Activated B cell treated with CpG ODN at 0.5 μM for 24 hours (primary cell): ENCODE results near the gene FARP1. TPM values are rescaled to one million over a fixed set of nuclear protein-coding genes. Genes with fewer than 3 reads are reported as not detected.

Source experiments
- ATAC-seq: fragments of 200-7000 bp; cut with Tn5 transposase; one replicate; pipeline ENCODE4 v1.10.0; 2021; ENCODE audit warnings: low read depth, mild to moderate bottlenecking, moderate library complexity
- CTCF ChIA-PET: fragments of 350-600 bp; sonication (Branson Sonifier 250); formaldehyde crosslinking; loops from one replicate; lab custom pipeline; 2021; ENCODE audit warnings: antibody characterized with exemption; lab: Charles Lee
- POLR2A ChIA-PET: fragments of 350-600 bp; sonication (Branson Sonifier 250); formaldehyde crosslinking; loops from one replicate; lab custom pipeline; 2021; ENCODE audit warnings: antibody characterized with exemption; lab: Charles Lee
- DNase-seq: peaks from one replicate; pipeline ENCODE4 v3.0.0; 2022
- H3K27ac Mint-ChIP-seq: one replicate; pipeline ENCODE4 v1.8.0; 2020; ENCODE audit warnings: mixed read lengths
- H3K27me3 Mint-ChIP-seq: one replicate; pipeline ENCODE4 v1.8.0; 2021; ENCODE audit warnings: mixed read lengths
- H3K36me3 Mint-ChIP-seq: one replicate; pipeline ENCODE4 v1.8.0; 2021; ENCODE audit warnings: low read depth, mixed read lengths
- H3K4me1 Mint-ChIP-seq: one replicate; pipeline ENCODE4 v1.8.0; 2021; ENCODE audit warnings: mixed read lengths
- H3K4me3 Mint-ChIP-seq: one replicate; pipeline ENCODE4 v1.8.0; 2020; ENCODE audit warnings: mild to moderate bottlenecking, mixed read lengths
- H3K9me3 Mint-ChIP-seq: one replicate; pipeline ENCODE4 v1.8.0; 2020; ENCODE audit warnings: mixed read lengths
- CTCF ChIP-seq: fragments of 200-600 bp; IDR thresholded peaks from one replicate; pipeline ENCODE4 v1.8.0; 2022; ENCODE audit warnings: antibody characterized with exemption, mild to moderate bottlenecking
- intact Hi-C: fragments of 100-400 bp; cut with micrococcal nuclease; formaldehyde crosslinking; loops from one replicate; pipeline ENCODE4 v1.15.1; 2024
- total RNA-seq: library from RNA; stranded (reverse); gene quantifications from 2 replicates; pipeline ENCODE4 v1.2.3, GENCODE V29; 2022

Gene FARP1
- total RNA-seq, 1 donor from 2014 or later, result 2.1 TPM

GRCh38 chr13:98460516-98460915 lies 317.6 kb downstream of the FARP1 start:
- no peak for DNase-seq
- ATAC-seq, result no peak
- Mint-ChIP-seq H3K27ac (no peak overlapping the region), H3K9me3 (no peaks in the 10 kb centered on the region), H3K4me3 (no peak overlapping the region), H3K36me3 (peaks cover 86% of the 10 kb centered on the region), H3K27me3 (no peaks in the 10 kb centered on the region), H3K4me1 (no peaks in the 10 kb centered on the region)
- intact Hi-C loops, result no loop called here
- ChIA-PET CTCF (no interaction called here), POLR2A (no interaction called here)
- TF ChIP-seq CTCF, result no peak

- POLR2A ChIA-PET, result interaction anchor here (0.6 kb wide), 1 partner anchor 48 kb away, joined by 3 read pairs; no protein-coding TSS in a partner anchor
- Mint-ChIP-seq H3K4me3 (no peak overlapping the region), H3K27me3 (no peaks in the 10 kb centered on the region), H3K9me3 (no peaks in the 10 kb centered on the region), H3K4me1 (no peaks in the 10 kb centered on the region), H3K27ac (no peak overlapping the region), H3K36me3 (peaks cover 86% of the 10 kb centered on the region)
- no peak for TF ChIP-seq CTCF
- CTCF ChIA-PET, result interaction anchor here (1.3 kb wide), 1 partner anchor 16 kb away, joined by 5 read pairs; no protein-coding TSS in a partner anchor
- ATAC-seq, result no peak
- intact Hi-C loops, result no loop called here
- no peak for DNase-seq
Observed at GRCh38 chr13:98461486-98462240, 318.8 kb downstream of the FARP1 start.

- H3K9me3 Mint-ChIP-seq, result no peaks in the 10 kb centered on the region
- H3K4me3 Mint-ChIP-seq, result no peak overlapping the region
- no peak for ATAC-seq
- no peak for DNase-seq
- H3K36me3 Mint-ChIP-seq, result peaks cover 84% of the 10 kb centered on the region
- intact Hi-C loops, result no loop called here
- H3K27ac Mint-ChIP-seq, result no peak overlapping the region
- CTCF ChIA-PET, result interaction anchor here (1.3 kb wide), 1 partner anchor 17 kb away, joined by 5 read pairs; no protein-coding TSS in a partner anchor
- POLR2A ChIA-PET, result no interaction called here
- no peaks in the 10 kb centered on the region for H3K4me1 Mint-ChIP-seq
- no peak for TF ChIP-seq CTCF
- no peaks in the 10 kb centered on the region for H3K27me3 Mint-ChIP-seq
Observed at GRCh38 chr13:98462241-98462882, 319.5 kb downstream of the FARP1 start.

- intact Hi-C loops, result no loop called here
- no peak for DNase-seq
- ATAC-seq, result no peak
- no peak overlapping the region for H3K27ac Mint-ChIP-seq
- H3K36me3 Mint-ChIP-seq, result peaks cover 86% of the 10 kb centered on the region
- H3K4me3 Mint-ChIP-seq, result no peak overlapping the region
- TF ChIP-seq CTCF, result no peak
- no peaks in the 10 kb centered on the region for H3K4me1 Mint-ChIP-seq
- no peaks in the 10 kb centered on the region for H3K27me3 Mint-ChIP-seq
- H3K9me3 Mint-ChIP-seq, result no peaks in the 10 kb centered on the region
- ChIA-PET CTCF (no interaction called here), POLR2A (interaction anchor here (0.6 kb wide), 1 partner anchor 115 kb away, joined by 5 read pairs; no protein-coding TSS in a partner anchor)
Observed at GRCh38 chr13:98462946-98463345, 320.1 kb downstream of the FARP1 start.

GRCh38 chr13:98466634-98467236 lies 323.8 kb downstream of the FARP1 start:
- POLR2A ChIA-PET, result interaction anchor here (1.0 kb wide), 1 partner anchor 10 kb away, joined by 9 read pairs; no protein-coding TSS in a partner anchor
- peak overlapping the region; percentile 35 for H3K27ac Mint-ChIP-seq
- peaks cover 75% of the 10 kb centered on the region for H3K36me3 Mint-ChIP-seq
- no peaks in the 10 kb centered on the region for H3K27me3 Mint-ChIP-seq
- H3K4me1 Mint-ChIP-seq, result no peaks in the 10 kb centered on the region
- ATAC-seq (no peak), DNase-seq (no peak)
- no peak overlapping the region for H3K4me3 Mint-ChIP-seq
- H3K9me3 Mint-ChIP-seq, result no peaks in the 10 kb centered on the region
- CTCF ChIA-PET, result interaction anchor here (1.0 to 4.4 kb wide), 6 partner anchors 10 to 206 kb away, joined by 3 to 37 read pairs (median 4); no protein-coding TSS in a partner anchor
- intact Hi-C loops, result no loop called here
- TF ChIP-seq CTCF, result peak; percentile 33
